Left lung (tissue), 10 donors: ENCODE results near the gene CPNE7. TPM values are rescaled to one million over a fixed set of nuclear protein-coding genes. Genes with fewer than 3 reads are reported as not detected.

Experiments
- ATAC-seq: fragments of 200-7000 bp; cut with Tn5 transposase; one replicate; pipeline ENCODE4 v1.9.1; 2020; ENCODE audit warnings: moderate library complexity
- DNase-seq, 4 donors: peaks; one replicate each; pipeline ENCODE4 v3.0.0-alpha.2; 2013 to 2020
- H3K27ac ChIP-seq, 2 donors: fragments of 200-600 bp; sonication (generic) in 1 of 2; one replicate each; pipeline versions ENCODE4 v1.5.0 to v1.8.0; 2020 to 2021
- H3K27me3 ChIP-seq, 2 donors: fragments of 200-600 bp; sonication (generic) in 1 of 2; one replicate each; pipeline versions ENCODE4 v1.5.0 to v1.8.0; 2020 to 2021
- H3K36me3 ChIP-seq, 2 donors: fragments of 200-600 bp; sonication (generic) in 1 of 2; one replicate each; pipeline versions ENCODE4 v1.5.0 to v1.8.0; 2020 to 2021
- H3K4me1 ChIP-seq, 2 donors: fragments of 200-600 bp; one replicate each; pipeline ENCODE4 v1.8.0; 2021
- H3K4me3 ChIP-seq, 2 donors: fragments of 200-600 bp; sonication (generic) in 1 of 2; one replicate each; pipeline versions ENCODE4 v1.5.0 to v1.8.0; 2020 to 2021; ENCODE audit warnings: mild to moderate bottlenecking in 1 of 2
- H3K9me3 ChIP-seq, 2 donors: fragments of 200-600 bp; sonication (generic) in 1 of 2; one replicate each; pipeline versions ENCODE4 v1.5.0 to v1.8.0; 2020 to 2021
- CTCF ChIP-seq, 2 donors: fragments of 200-600 bp; sonication (generic) in 1 of 2; IDR thresholded peaks; one replicate each; pipeline versions ENCODE4 v1.5.0 to v1.8.0; 2021; ENCODE audit warnings: antibody characterized with exemption in 2 of 2
- intact Hi-C, 2 donors: fragments of 100-400 bp; cut with DNase I; formaldehyde crosslinking; loops; one replicate each; pipeline versions ENCODE4 v1.11.2 to v1.14.2; 2022
- polyA plus RNA-seq, 6 donors: library from polyadenylated mRNA; unstranded; fragments of 120-200 nt; gene quantifications; one replicate each; pipeline ENCODE4 v1.2.1, GENCODE V29; 2013; ENCODE audit not compliant: insufficient read length in 6 of 6
- total RNA-seq, 2 donors: library from RNA; stranded (reverse); fragmentation: NEBNext Ultra II Directional; extraction: Animal tissue kit (Norgen Biotek cat#: 25700); gene quantifications; one replicate each; pipeline ENCODE4 v1.2.1, GENCODE V29; 2021
- donor health status: DM: no; HTN: yes; CAD: no.
- donor health status: DM: no; HTN: no; CAD: no.

The CPNE7 gene
- total and polyA plus RNA-seq, 8 donors = 0.26 to 1.3 (median 0.36) TPM; not detected in 1

DNA sequence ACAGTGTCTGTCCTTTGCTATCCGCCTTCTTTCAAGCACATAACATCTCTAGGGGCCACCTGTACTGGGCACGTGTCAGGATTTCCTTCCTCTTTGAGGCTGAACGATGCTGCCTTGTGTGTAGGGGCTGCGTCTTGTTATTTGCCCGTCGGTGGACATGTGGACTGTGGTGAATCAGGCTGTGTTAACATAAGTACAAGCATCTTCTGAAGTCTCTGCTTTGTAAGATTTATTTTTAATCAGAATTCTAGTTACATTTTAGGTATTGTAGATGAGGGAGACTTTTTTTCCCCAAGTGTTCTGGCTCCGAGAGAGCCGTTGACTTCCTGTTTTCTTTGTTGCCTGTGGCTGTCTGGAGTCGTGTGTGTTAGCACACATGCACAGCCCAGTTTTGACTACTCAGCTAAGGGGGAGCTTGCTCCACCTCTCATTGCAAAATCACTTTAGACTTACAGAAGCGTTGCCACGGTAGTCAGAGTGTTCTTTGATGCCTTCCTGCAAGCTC lies 41.3 kb upstream of the CPNE7 start:
- ATAC-seq (peak; percentile 81), DNase-seq (peak in 2 of 4 donors; percentile 22 to 64)
- Histone ChIP-seq H3K27ac (peak overlapping the region; percentile 48 to 86), H3K36me3 (peaks cover 0 to 92% of the 10 kb centered on the region in 2 donors), H3K4me3 (no peak overlapping the region), H3K4me1 (peaks cover 0 to 20% of the 10 kb centered on the region in 2 donors), H3K27me3 (no peaks in the 10 kb centered on the region), H3K9me3 (no peaks in the 10 kb centered on the region)
- no peak for TF ChIP-seq CTCF (IDR thresholded peaks at IDR 0.05)
- intact Hi-C loops = no loop called here

DNA sequence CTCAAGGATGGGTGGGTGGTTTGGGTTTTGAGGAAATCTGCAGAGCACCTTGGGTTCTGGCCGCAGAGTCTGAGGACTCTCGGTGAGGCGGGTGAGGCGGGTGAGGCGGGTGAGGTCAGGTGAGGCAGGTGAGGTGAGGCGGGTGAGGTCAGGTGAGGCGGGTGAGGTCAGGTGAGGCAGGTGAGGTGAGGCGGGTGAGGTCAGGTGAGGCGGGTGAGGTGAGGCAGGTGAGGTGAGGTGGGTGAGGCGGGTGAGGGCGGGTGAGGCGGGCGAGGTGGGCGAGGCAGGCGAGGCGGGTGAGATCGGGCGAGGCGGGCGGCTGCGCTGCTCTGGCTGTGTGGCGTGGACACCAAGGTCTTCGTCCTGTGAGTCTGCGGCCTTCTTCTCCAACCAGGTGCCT lies 39.2 kb upstream of the CPNE7 start:
- intact Hi-C loops = no loop called here
- no peaks in the 10 kb centered on the region for H3K27me3 ChIP-seq
- DNase-seq (no peak), ATAC-seq (no peak)
- H3K27ac ChIP-seq = no peak overlapping the region
- no peaks in the 10 kb centered on the region for H3K9me3 ChIP-seq
- no peak overlapping the region for H3K4me3 ChIP-seq
- H3K36me3 ChIP-seq = peaks cover 0 to 80% of the 10 kb centered on the region in 2 donors
- H3K4me1 ChIP-seq = peaks cover 0 to 20% of the 10 kb centered on the region in 2 donors
- no peak for TF ChIP-seq CTCF (IDR thresholded peaks at IDR 0.05)

GRCh38 chr16:89536886-89537548 lies 38.5 kb upstream of the CPNE7 start:
- H3K4me1 ChIP-seq = peaks cover 0 to 20% of the 10 kb centered on the region in 2 donors
- no peak overlapping the region for H3K4me3 ChIP-seq
- H3K36me3 ChIP-seq = peaks cover 0 to 80% of the 10 kb centered on the region in 2 donors
- H3K27ac ChIP-seq = no peak overlapping the region
- H3K9me3 ChIP-seq = no peaks in the 10 kb centered on the region
- no peak for DNase-seq
- no peaks in the 10 kb centered on the region for H3K27me3 ChIP-seq
- TF ChIP-seq CTCF (IDR thresholded peaks at IDR 0.05) = no peak
- no peak for ATAC-seq
- intact Hi-C loops = no loop called here

DNA sequence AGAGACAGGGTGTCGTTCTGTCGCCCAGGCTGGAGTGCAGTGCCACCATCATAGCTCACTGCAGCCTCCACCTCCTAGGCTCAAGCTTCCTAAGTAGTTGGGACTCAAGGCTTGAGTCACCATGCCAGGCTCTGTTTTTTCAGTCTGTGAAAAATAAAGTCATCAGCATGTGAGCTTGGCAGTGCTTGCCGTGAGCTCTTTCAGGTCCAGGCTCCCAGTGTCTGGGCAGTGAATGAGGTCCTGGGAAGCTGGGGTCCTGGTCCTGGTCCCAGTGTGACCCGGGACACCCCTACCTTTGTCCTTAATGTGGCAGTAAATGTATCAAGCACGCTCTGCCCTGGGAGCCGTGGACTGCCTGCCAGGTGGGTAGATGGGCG lies 38.0 kb upstream of the CPNE7 start:
- Histone ChIP-seq H3K4me3 (no peak overlapping the region), H3K27ac (no peak overlapping the region), H3K9me3 (no peaks in the 10 kb centered on the region), H3K27me3 (no peaks in the 10 kb centered on the region), H3K36me3 (peaks cover 0 to 80% of the 10 kb centered on the region in 2 donors), H3K4me1 (peaks cover 0 to 20% of the 10 kb centered on the region in 2 donors)
- DNase-seq (no peak), ATAC-seq (no peak)
- intact Hi-C loops = no loop called here
- TF ChIP-seq CTCF (IDR thresholded peaks at IDR 0.05) = no peak

- ATAC-seq (no peak), DNase-seq (no peak)
- H3K36me3 ChIP-seq = peaks cover 0 to 73% of the 10 kb centered on the region in 2 donors
- H3K4me1 ChIP-seq = peaks cover 0 to 20% of the 10 kb centered on the region in 2 donors
- no peak for TF ChIP-seq CTCF (IDR thresholded peaks at IDR 0.05)
- H3K4me3 ChIP-seq = no peak overlapping the region
- H3K27ac ChIP-seq = no peak overlapping the region
- no peaks in the 10 kb centered on the region for H3K9me3 ChIP-seq
- intact Hi-C loops = no loop called here
- no peaks in the 10 kb centered on the region for H3K27me3 ChIP-seq
Observed at GRCh38 chr16:89538286-89538685, 37.3 kb upstream of the CPNE7 start.
